ENCODE results near the gene TOB2.

Gene TOB2

DNA sequence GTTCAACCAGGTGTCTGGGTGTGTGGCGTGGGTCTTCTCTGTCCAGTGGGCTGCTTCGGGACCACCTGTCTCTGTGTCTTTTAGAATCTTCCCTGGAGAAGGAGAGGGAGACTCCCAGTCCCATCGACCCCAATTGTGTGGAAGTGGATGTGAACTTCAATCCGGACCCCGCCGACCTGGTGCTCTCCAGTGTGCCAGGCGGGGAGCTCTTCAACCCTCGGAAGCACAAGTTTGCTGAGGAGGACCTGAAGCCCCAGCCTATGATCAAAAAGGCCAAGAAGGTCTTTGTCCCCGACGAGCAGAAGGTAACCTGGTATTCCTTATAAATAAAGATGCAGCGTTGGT, 52.6 kb downstream of the TOB2 start:
- DNase-seq (ENCODE audit: low read depth in 1 of 2, low spot score in 1 of 2), result no peak

DNA sequence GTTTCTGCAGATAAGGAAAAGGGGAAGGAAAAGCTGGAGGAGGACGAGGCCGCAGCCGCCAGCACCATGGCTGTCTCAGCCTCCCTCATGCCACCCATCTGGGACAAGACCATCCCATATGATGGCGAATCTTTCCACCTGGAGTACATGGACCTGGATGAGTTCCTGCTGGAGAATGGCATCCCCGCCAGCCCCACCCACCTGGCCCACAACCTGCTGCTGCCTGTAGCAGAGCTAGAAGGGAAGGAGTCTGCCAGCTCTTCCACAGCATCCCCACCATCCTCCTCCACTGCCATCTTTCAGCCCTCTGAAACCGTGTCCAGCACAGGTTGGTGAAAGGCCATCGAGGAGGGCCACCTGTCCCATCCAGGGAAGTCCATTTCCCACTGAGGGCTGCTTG, 59.3 kb downstream of the TOB2 start:
- no peak for DNase-seq (ENCODE audit: low read depth in 1 of 2, low spot score in 1 of 2)

DNA sequence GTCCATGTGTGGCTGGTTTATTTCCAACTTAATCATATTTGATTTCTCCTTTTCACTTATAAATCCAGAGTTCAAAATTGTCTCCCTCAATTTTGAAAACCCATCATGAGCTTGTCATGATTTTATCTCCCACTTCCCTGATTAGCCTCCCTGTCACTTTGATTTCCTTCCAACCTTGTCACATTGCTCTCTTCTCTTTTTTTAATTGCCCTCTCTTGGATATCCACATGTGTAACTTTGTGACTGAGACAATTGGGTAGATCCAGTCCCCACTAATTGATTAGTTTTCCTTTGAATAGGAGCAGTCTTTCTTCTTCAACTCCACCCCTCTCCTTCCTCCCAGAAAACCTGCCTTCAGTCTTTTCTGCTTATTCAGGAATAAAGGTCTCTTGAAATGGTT, 62.5 kb downstream of the TOB2 start:
- DNase-seq (ENCODE audit: low read depth in 1 of 2, low spot score in 1 of 2), result no peak
